ENCODE data around the gene MYO1A.

Gene MYO1A
- 0.17 to 0.39 (median 0.35) reads per million in 3 donors for total RNA-seq

DNA sequence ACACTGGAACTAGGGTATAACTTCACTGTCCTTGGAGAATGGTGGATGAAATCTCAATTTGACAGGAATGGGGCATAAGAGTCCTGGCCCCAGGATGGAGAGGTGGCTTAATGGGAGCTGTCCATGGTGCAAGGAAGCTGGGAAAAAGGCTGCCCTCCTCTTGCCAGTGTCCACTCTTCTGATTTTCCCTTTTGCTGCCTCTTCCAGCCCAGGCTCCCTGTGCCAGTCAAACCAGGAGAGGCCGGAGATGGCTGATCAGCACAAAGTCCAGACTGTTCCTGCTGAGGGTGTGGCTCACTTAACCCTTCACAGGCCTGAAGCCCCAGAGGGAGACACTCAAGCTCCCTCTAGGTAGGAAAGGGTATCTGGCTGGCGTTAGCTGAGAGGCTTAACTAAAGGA is at the start of gene MYO1A:
TSS of gene MYO1A (minus strand) at position 240 of the 400 bp plus-strand sequence. CDS start 1,806 bp downstream, outside the sequence.
- no peak for DNase-seq
- peaks cover 3% of the 10 kb centered on the region for H3K4me1 ChIP-seq (ENCODE audit: control insufficient read depth, insufficient read depth, low read length, poor library complexity, severe bottlenecking)
- H3K9me3 ChIP-seq (ENCODE audit: control insufficient read depth, low read length): no peaks in the 10 kb centered on the region
- H3K27ac ChIP-seq (ENCODE audit: insufficient read depth, low read length, poor library complexity, severe bottlenecking): no peak within 1 kb of the TSS
- no peaks in the 10 kb centered on the region for H3K27me3 ChIP-seq (replicated peaks; ENCODE audit: control insufficient read depth, insufficient read depth, low read length, poor library complexity, severe bottlenecking)
- no peaks in the 10 kb centered on the region for H3K36me3 ChIP-seq (ENCODE audit: control insufficient read depth, insufficient read depth, low read length)
- H3K4me3 ChIP-seq (ENCODE audit: insufficient read depth, low read depth, low read length, poor library complexity, severe bottlenecking): no peak within 1 kb of the TSS

DNA sequence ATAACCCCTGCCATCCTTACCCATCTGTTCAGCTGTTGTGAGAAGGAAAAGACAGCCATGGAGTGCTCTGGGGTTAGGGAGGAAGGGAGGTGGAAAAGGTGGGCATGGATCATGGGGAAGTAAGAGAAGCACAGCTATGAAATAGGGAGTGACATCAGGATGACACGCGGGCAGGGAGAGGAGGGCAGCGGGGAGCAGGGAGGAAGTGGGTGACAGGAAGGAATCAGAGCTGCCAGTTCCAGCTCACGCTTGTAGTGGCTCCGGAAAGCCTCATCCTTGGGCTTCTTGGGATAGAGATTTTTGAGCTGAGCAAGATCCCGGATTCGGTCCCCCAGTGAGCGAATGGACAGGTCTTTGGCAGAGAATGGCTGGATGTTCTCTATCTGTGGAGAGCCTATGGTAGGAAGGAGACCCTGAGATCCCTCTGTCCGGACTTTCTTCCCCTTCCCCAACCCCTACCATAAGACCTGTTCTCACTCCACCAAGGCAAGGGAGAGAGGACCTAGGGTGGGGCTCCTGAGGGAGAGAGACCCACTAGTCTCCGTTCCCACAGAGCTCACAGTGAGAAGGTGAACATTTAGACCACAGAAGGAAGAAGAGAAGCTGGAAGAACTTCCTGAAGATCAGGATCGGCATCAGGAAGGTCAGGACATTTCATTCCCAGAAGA is 49.3 kb upstream of the MYO1A start:
- H3K36me3 ChIP-seq (ENCODE audit: control insufficient read depth, insufficient read depth, low read length): peaks cover 53% of the 10 kb centered on the region
- no peaks in the 10 kb centered on the region for H3K9me3 ChIP-seq (ENCODE audit: control insufficient read depth, low read length)
- no peak overlapping the region for H3K4me3 ChIP-seq (ENCODE audit: insufficient read depth, low read depth, low read length, poor library complexity, severe bottlenecking)
- peak overlapping the region; percentile 44 for H3K27ac ChIP-seq (ENCODE audit: insufficient read depth, low read length, poor library complexity, severe bottlenecking)
- H3K4me1 ChIP-seq (ENCODE audit: control insufficient read depth, insufficient read depth, low read length, poor library complexity, severe bottlenecking): peaks cover 4% of the 10 kb centered on the region
- H3K27me3 ChIP-seq (replicated peaks; ENCODE audit: control insufficient read depth, insufficient read depth, low read length, poor library complexity, severe bottlenecking): no peaks in the 10 kb centered on the region
- DNase-seq: no peak

DNA sequence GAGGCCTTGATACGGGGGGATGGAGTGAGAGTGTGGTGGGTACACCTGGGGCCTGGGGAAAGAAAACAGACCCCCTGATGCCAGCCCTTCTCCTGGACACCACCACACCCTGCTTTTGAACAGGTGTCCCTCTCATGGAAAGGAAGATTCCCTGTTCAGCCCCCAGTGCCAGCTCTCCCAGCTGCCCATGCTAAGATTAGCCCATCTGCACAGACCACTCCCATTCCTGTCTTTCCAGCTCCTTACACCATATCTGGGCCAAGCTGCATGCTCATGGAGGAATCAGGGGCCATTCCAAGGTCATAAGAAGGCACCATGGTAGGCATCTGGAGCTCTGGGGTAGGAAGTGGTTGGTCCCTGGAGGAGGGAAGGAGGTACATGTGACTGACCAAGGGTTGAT is 48.6 kb upstream of the MYO1A start:
- no peak overlapping the region for H3K4me3 ChIP-seq (ENCODE audit: insufficient read depth, low read depth, low read length, poor library complexity, severe bottlenecking)
- peaks cover 8% of the 10 kb centered on the region for H3K4me1 ChIP-seq (ENCODE audit: control insufficient read depth, insufficient read depth, low read length, poor library complexity, severe bottlenecking)
- peak overlapping the region; percentile 44 for H3K27ac ChIP-seq (ENCODE audit: insufficient read depth, low read length, poor library complexity, severe bottlenecking)
- H3K9me3 ChIP-seq (ENCODE audit: control insufficient read depth, low read length): no peaks in the 10 kb centered on the region
- DNase-seq: no peak
- H3K27me3 ChIP-seq (replicated peaks; ENCODE audit: control insufficient read depth, insufficient read depth, low read length, poor library complexity, severe bottlenecking): no peaks in the 10 kb centered on the region
- H3K36me3 ChIP-seq (ENCODE audit: control insufficient read depth, insufficient read depth, low read length): peaks cover 48% of the 10 kb centered on the region

DNA sequence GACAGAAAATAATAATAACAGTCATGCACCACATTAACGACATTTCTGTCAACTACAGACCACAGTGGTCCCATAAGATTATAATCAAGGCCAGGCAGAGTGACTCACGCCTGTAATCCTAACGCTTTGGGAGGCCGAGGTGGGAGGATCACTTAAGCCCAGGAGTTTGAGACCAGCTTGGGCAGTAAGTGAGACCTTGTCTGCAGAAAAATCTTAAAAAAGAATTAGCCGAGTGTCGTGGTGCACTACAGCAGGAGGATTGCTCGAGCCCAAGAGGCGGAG is 47.6 kb upstream of the MYO1A start:
- Histone ChIP-seq H3K9me3 (ENCODE audit: control insufficient read depth, low read length) (no peaks in the 10 kb centered on the region), H3K27ac (ENCODE audit: insufficient read depth, low read length, poor library complexity, severe bottlenecking) (no peak overlapping the region), H3K27me3 (replicated peaks; ENCODE audit: control insufficient read depth, insufficient read depth, low read length, poor library complexity, severe bottlenecking) (no peaks in the 10 kb centered on the region), H3K36me3 (ENCODE audit: control insufficient read depth, insufficient read depth, low read length) (peaks cover 48% of the 10 kb centered on the region), H3K4me1 (ENCODE audit: control insufficient read depth, insufficient read depth, low read length, poor library complexity, severe bottlenecking) (peaks cover 12% of the 10 kb centered on the region), H3K4me3 (ENCODE audit: insufficient read depth, low read depth, low read length, poor library complexity, severe bottlenecking) (no peak overlapping the region)
- DNase-seq: no peak

DNA sequence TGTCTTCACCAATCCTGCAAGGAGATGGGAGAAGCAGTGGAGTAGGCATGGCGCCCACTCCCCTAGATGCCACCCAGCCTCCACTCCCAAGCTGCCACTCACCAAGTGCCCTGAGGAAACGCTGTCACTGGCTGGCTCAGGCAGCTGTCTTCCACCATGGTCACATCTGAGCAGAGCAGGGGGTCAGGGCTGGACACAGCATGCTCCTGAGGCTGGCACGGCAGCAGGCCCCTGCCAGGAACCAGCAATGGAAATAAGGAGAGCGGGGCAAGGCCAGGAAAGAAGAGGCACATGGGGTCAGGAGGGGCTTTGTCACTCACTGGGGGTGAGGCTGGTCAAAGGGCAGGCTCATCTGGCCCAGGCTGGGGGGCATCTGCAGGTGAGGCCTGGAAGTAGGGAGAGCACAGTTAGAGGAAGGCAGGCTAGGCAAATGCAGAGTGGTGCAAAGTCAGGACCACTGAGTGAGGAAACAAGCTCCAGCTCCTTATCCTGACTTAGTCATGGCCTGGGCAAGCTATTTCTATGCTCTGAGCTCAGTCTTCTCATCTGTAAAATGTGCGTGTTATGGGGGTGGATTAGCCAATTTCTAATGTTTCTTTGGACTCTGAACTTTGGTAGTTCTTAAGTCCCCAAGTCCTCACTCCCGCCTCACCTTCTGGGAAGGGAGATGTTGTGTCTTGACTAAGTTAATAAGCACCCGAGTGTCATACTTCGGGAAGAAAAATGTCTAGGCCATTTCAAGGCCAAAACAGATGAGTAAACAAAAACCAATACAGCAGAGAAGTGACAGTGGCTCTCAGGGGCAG is 47.0 kb upstream of the MYO1A start:
- no peak for DNase-seq
- Histone ChIP-seq H3K27ac (ENCODE audit: insufficient read depth, low read length, poor library complexity, severe bottlenecking) (no peak overlapping the region), H3K27me3 (replicated peaks; ENCODE audit: control insufficient read depth, insufficient read depth, low read length, poor library complexity, severe bottlenecking) (no peaks in the 10 kb centered on the region), H3K9me3 (ENCODE audit: control insufficient read depth, low read length) (no peaks in the 10 kb centered on the region), H3K4me3 (ENCODE audit: insufficient read depth, low read depth, low read length, poor library complexity, severe bottlenecking) (no peak overlapping the region), H3K36me3 (ENCODE audit: control insufficient read depth, insufficient read depth, low read length) (peaks cover 49% of the 10 kb centered on the region), H3K4me1 (ENCODE audit: control insufficient read depth, insufficient read depth, low read length, poor library complexity, severe bottlenecking) (peaks cover 13% of the 10 kb centered on the region)

DNA sequence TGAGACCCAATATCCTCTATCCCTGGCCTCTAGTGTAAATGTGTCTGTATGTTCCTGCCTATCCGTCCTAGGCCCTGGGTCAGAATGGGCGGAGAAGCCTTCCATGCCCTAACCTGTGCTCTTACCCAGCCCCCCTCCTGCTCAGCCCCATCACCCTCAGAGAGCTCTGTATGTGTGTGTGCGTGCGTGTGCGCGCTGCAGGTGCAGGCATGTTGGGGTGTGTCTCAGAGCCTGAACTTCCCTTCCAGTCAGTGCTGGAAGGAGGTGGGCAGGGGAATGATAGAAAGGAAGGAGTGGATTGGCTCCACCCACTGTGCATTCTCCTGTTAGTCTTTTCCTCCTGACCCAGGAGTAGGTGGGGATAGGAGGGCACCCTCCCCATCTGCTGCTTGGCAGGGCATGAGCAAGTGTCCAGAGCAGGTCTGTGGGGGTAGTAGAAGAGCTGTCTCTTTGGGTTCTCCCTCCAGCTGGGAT is 46.2 kb upstream of the MYO1A start:
- H3K9me3 ChIP-seq (ENCODE audit: control insufficient read depth, low read length): no peaks in the 10 kb centered on the region
- H3K36me3 ChIP-seq (ENCODE audit: control insufficient read depth, insufficient read depth, low read length): peaks cover 51% of the 10 kb centered on the region
- DNase-seq: no peak
- H3K4me3 ChIP-seq (ENCODE audit: insufficient read depth, low read depth, low read length, poor library complexity, severe bottlenecking): no peak overlapping the region
- H3K27me3 ChIP-seq (replicated peaks; ENCODE audit: control insufficient read depth, insufficient read depth, low read length, poor library complexity, severe bottlenecking): no peaks in the 10 kb centered on the region
- peaks cover 16% of the 10 kb centered on the region for H3K4me1 ChIP-seq (ENCODE audit: control insufficient read depth, insufficient read depth, low read length, poor library complexity, severe bottlenecking)
- no peak overlapping the region for H3K27ac ChIP-seq (ENCODE audit: insufficient read depth, low read length, poor library complexity, severe bottlenecking)

DNA sequence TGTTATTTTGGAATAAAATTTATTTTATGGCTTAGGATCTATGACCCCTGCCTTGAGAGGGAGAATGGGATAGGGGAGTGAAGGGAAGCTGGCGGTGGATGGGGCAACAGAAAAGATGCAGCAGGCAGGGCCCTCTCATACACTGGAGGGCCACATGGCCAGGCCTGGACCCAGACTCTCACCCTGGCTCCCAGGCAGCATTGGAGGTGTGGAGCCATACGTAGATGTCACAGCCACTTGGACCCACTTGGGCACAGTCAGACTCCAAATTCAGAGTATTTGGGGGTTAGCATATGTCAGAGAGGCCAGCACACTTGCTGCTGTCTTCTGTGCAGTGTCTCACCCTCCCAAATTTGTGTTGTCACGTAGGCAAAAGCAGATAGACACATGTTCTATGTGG is 45.5 kb upstream of the MYO1A start:
- H3K36me3 ChIP-seq (ENCODE audit: control insufficient read depth, insufficient read depth, low read length): peaks cover 51% of the 10 kb centered on the region
- H3K9me3 ChIP-seq (ENCODE audit: control insufficient read depth, low read length): no peaks in the 10 kb centered on the region
- no peak overlapping the region for H3K4me3 ChIP-seq (ENCODE audit: insufficient read depth, low read depth, low read length, poor library complexity, severe bottlenecking)
- H3K4me1 ChIP-seq (ENCODE audit: control insufficient read depth, insufficient read depth, low read length, poor library complexity, severe bottlenecking): peaks cover 19% of the 10 kb centered on the region
- H3K27ac ChIP-seq (ENCODE audit: insufficient read depth, low read length, poor library complexity, severe bottlenecking): peak overlapping the region; percentile 41
- DNase-seq: no peak
- no peaks in the 10 kb centered on the region for H3K27me3 ChIP-seq (replicated peaks; ENCODE audit: control insufficient read depth, insufficient read depth, low read length, poor library complexity, severe bottlenecking)

DNA sequence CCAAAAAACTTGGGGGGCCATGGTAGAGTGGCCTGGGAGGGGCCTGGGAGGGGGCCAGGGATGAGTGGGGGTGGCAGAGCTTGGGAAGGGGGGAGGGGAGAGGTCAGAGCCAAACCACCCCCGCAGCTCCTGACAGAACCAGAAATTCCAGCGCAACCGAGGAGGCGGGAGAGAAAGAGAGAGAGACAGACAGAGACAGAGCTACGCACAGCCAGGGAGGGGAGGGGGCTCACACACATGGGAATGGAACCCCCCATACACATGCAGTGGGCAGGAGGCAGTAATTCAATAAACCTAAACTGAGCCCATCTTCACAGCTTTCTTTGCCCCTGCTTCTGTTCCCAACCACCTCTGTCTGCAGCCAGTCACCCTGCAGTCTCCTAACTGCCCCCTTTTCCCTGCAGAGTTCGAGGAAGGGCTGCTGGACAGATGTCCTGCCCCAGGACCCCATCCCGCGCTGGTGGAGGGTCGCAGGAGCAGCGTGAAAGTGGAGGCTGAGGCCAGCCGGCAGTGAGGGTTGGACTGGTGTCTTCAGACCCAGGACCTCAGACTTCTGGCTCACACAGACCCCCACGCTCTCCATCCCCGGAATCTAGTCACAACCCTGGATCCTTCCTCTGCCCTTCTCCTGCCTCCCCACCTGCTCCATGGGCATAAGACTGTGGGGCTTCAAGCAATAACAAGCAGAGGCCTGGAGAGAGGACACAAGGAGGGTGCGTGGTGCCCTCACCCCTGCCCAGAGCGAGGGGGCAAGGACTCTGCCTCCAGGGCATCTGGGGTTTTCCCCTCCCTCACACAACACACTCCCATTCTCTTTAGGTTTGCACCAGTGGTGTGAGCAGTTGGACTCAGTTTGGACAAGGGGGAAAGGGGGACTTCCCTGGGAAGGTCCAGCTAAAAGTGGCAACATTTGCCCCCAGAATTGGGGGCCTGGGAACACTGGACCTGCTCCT is 44.6 kb upstream of the MYO1A start:
- no peaks in the 10 kb centered on the region for H3K27me3 ChIP-seq (replicated peaks; ENCODE audit: control insufficient read depth, insufficient read depth, low read length, poor library complexity, severe bottlenecking)
- no peak overlapping the region for H3K4me3 ChIP-seq (ENCODE audit: insufficient read depth, low read depth, low read length, poor library complexity, severe bottlenecking)
- H3K36me3 ChIP-seq (ENCODE audit: control insufficient read depth, insufficient read depth, low read length): peaks cover 45% of the 10 kb centered on the region
- no peaks in the 10 kb centered on the region for H3K9me3 ChIP-seq (ENCODE audit: control insufficient read depth, low read length)
- peaks cover 21% of the 10 kb centered on the region for H3K4me1 ChIP-seq (ENCODE audit: control insufficient read depth, insufficient read depth, low read length, poor library complexity, severe bottlenecking)
- H3K27ac ChIP-seq (ENCODE audit: insufficient read depth, low read length, poor library complexity, severe bottlenecking): peak overlapping the region; percentile 58
- no peak for DNase-seq

DNA sequence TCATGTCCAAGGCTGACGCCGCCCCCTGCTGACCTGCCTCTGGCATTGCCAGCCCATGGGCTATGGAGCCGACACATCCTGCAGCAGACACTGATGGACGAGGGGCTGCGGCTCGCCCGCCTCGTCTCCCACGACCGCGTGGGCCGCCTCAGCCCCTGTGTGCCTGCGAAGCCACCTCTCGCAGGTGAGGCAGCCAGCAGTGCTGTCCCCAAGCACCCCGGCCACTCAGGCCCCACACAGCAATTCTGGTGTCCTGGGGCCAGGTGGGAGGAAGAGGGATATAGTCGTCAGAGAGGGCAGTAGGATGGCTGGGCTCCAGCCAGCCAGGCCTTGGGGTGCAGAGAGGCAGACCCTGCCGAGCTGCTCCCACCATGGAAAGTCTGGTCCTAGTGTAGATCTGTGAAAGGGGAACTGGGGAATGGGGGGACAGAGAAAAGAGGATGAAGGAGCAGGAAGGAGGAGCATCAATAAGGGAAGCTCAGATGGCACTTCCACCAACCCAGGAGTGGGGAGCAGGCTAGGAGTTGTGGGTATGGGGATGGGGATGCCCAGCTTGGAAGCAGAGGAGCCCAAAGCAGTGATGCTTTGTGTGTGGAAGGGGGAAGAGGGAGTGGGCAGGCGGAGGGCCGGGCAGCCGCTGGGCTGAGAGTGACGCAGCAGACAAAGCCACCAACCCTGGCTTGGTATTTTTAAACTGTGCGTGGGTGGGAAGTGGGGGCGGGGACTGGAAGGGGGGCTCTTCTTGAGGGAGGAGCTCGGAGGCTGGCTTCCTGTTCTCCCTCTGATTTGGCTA is 43.7 kb upstream of the MYO1A start:
- H3K9me3 ChIP-seq (ENCODE audit: control insufficient read depth, low read length): no peaks in the 10 kb centered on the region
- no peaks in the 10 kb centered on the region for H3K27me3 ChIP-seq (replicated peaks; ENCODE audit: control insufficient read depth, insufficient read depth, low read length, poor library complexity, severe bottlenecking)
- DNase-seq: peak; percentile 20 to 30 (median 25)
- peaks cover 21% of the 10 kb centered on the region for H3K4me1 ChIP-seq (ENCODE audit: control insufficient read depth, insufficient read depth, low read length, poor library complexity, severe bottlenecking)
- H3K36me3 ChIP-seq (ENCODE audit: control insufficient read depth, insufficient read depth, low read length): peaks cover 36% of the 10 kb centered on the region
- peak overlapping the region; percentile 58 for H3K27ac ChIP-seq (ENCODE audit: insufficient read depth, low read length, poor library complexity, severe bottlenecking)
- no peak overlapping the region for H3K4me3 ChIP-seq (ENCODE audit: insufficient read depth, low read depth, low read length, poor library complexity, severe bottlenecking)
